ENCODE data around the gene ABCC6.
"Not testable (repeated sequence)": the region's sequence is repeated elsewhere in the genome, so short reads cannot be mapped to it uniquely, and the experiment has no call there.

ABCC6 gene

DNA sequence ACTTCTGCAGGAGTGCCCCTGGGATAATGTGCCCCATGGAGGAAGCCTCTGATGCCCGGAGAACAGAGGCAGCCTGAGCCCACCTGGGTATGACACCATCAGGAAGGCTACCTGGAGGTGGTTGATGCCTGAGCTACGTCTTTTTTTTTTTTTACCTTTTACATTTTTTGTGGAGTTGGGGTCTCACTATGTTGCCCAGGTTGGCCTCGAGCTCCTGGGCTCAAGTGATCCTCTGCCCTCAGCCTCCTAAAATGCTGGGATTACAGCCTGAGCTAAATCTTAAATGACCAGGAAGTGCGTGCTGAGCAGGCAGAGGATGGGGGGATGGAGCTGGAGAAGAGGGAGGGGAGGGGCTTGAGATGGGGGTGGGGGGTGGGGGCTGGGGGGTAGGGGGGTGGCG lies 32.7 kb downstream of the ABCC6 start:
- no peak for DNase-seq (ENCODE audit: low read depth in 3 of 3)

- no peak for DNase-seq (ENCODE audit: low read depth in 3 of 3)
Measured at GRCh38 chr16:16189842-16190241, 33.5 kb downstream of the ABCC6 start.

DNA sequence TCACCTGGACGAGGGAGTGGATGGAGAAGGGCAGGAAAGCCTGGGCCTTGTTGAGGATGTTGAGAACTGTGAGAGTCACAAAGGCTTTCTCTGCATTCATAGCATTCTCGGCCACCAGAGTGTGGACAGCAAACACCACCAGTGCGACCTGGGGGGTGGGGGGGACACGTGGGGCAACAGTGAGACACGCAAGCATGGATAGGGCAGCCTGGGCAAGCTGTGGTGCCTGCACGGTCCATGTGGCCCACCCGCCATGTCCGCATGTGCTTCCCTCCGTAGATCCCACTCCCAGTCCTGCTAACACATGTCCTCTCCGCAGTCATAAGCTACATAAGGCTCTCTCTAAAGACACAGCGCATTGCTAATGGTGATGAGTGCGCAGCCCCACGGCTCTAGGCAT lies 34.5 kb downstream of the ABCC6 start:
- no peak for DNase-seq (ENCODE audit: low read depth in 3 of 3)

DNA sequence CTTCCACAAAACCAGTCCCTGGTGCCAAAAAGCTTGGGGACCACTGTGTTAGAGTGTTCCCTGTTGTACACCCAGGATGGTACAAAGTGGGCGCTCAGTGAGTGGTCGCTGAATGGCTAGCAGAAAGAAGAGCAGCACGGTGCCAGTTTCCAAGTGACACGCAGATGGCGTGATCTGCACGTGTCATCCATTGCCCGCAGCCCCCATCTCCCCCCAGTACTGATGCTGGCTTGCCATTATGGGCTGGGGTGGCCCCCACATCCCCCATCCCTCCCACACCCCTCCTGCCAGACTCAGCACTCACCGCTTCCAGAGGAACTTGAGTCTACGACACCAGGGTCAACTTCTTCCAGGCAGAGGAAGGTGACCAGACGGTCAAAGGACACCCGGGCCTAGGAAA lies 36.5 kb downstream of the ABCC6 start:
- no peak for DNase-seq (ENCODE audit: low read depth in 3 of 3)

GRCh38 chr16:16185095-16185494 lies 38.2 kb downstream of the ABCC6 start:
- no peak for DNase-seq (ENCODE audit: low read depth in 3 of 3)

GRCh38 chr16:16184594-16184993 lies 38.7 kb downstream of the ABCC6 start:
- DNase-seq (ENCODE audit: low read depth in 3 of 3) = no peak

- DNase-seq (ENCODE audit: low read depth in 3 of 3) = no peak
Measured at GRCh38 chr16:16183562-16183961, 39.7 kb downstream of the ABCC6 start.

DNA sequence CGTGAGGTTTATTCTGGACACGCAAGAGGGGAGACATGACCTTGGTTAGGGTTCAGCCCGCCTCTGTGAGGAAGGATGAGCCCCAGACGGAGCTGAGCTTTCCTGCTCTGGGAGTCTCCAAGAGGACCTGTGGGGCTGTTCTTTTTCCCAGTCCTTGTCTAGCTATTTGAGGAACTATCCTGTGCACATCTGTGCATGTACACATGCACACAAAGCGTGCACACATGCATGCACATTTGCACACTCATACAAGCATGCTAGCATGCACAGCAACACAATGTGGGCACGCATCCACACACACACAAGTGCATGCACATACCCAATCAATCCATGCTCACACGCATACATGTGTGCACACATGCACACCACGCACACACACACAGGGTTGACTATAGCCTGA lies 40.4 kb downstream of the ABCC6 start:
- no peak for DNase-seq (ENCODE audit: low read depth in 3 of 3)

DNA sequence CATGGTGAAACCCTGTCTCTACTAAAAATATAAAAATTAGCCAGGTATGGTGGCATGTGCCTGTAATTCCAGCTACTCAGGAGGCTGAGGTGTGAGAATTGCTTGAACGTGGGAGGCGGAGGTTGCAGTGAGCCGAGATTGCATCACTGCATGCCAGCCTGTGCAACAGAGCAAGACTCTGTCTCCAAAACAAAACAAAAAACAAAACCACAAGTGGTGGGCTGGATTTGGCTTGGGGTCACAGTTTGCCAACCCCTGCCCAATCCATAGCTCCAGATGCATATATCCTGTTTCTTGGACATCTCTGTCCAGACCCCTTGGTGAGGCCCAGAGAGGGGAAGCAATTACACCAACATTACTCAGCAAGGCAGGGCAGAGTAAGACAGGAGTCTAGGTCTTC lies 41.5 kb downstream of the ABCC6 start:
- not testable (repeated sequence) for DNase-seq (ENCODE audit: low read depth in 3 of 3)

GRCh38 chr16:16178455-16179162 lies 44.7 kb downstream of the ABCC6 start:
- no peak for DNase-seq (ENCODE audit: low read depth in 3 of 3)

- DNase-seq (ENCODE audit: low read depth in 3 of 3) = no peak
Measured at GRCh38 chr16:16176328-16176727, 47.0 kb downstream of the ABCC6 start.

DNA sequence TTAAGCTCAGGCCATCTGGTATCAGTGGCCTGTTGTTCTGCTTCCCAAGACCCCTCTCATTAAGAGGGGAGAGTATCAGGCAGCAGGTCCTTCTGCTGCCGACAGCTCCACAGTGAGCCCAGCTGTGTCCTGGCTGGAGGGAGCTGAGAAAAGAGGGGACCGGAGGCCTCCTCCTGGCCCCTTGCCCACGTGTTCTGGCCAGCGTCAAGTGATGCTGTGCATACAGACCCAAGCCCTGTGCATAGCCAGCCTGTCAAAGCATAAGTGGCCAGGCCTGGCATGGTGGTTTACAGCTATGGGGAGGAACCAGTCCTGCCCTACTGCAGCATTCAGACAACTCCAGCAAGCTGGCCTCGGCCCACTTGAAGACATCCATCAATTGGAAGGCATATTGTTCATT lies 48.0 kb downstream of the ABCC6 start:
- no peak for DNase-seq (ENCODE audit: low read depth in 3 of 3)

DNA sequence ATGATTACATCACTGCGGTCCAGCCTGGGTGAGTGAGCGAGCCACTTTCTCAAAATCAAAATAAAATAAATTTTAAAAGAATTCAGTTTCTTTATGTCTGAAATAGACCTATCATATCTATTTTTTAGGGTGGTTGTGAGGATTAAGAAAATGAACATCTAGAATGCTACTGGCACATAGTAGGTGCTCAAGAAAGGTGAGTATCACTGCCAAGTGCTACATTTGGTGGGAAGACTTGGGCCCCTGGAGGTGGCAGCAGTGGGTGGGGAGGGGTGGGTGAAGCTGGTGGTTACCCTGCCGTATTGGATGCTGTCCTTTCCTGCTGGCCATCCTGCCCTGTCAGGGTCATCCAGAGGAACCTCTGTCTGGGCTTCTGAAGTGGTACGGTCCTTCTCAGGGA lies 50.3 kb downstream of the ABCC6 start:
- DNase-seq (ENCODE audit: low read depth in 3 of 3) = no peak

DNA sequence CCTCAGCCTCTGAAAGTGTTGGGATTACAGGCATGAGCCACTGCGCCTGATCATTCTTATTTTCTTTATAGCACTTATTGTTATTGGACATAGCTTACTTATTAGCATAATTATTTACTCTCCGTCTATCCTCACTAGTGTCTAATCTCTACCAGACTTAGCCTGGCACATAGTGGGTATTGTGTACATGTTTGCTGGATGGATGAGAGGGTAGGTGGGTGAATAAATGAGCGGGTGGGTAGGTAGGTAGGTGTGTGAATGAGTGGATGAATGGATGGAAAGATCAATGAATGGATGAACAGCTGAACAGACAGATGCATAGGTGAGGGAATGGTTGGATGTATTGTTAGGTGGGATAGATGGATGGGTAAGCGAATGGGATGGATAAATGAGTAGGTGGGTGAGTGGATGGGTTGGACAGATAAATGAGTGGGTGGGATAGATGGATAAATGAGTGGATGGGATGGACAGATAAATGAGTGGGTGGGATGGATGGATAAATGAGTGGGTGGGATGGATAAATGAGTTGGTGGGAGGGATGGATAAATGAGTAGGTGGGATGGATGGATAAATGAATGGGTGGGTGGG lies 51.9 kb downstream of the ABCC6 start:
- DNase-seq (ENCODE audit: low read depth in 3 of 3) = no peak

- no peak for DNase-seq (ENCODE audit: low read depth in 3 of 3)
Measured at GRCh38 chr16:16169615-16170014, 53.7 kb downstream of the ABCC6 start.

- DNase-seq (ENCODE audit: low read depth in 3 of 3) = no peak
Measured at GRCh38 chr16:16168431-16168830, 54.9 kb downstream of the ABCC6 start.

- no peak for DNase-seq (ENCODE audit: low read depth in 3 of 3)
Measured at GRCh38 chr16:16167927-16168326, 55.4 kb downstream of the ABCC6 start.

DNA sequence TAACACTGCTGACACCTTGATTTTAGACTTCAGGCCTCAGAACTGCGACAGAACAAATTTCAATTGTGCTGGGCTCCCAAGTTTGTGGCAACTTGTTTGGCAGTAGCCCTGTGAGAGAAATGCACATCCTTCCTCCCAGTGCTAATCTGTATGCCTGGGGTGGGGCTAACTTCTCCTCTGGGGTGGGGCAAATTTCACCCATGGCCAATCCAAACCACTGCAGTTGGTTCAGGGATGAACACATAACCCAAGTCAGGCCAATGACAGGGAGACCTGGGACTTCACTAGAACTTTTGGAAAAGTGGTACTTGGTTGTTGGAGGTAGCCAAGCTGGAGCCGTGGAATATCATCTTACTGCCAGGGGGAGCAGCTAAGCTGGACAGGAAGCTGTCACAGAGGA lies 56.3 kb downstream of the ABCC6 start:
- no peak for DNase-seq (ENCODE audit: low read depth in 3 of 3)

DNA sequence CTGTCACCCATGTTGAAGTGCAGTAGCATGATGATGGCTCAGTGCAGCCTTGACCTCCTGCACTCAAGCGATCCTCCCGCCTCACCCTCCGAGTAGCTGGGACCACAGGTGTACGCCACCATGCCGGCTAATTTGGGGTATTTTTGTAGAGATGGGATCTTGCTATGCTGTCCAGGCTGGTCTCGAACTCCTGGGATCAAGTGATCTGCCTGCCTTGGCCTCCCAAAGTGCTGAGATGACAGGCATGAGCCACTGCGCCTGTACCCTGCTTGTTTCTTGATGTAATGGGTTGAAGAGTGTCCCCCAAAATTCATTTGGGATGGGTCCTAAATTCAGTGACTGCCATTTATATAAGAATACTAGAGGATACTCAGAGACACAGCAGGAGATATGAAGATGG lies 57.2 kb downstream of the ABCC6 start:
- DNase-seq (ENCODE audit: low read depth in 3 of 3) = no peak

DNA sequence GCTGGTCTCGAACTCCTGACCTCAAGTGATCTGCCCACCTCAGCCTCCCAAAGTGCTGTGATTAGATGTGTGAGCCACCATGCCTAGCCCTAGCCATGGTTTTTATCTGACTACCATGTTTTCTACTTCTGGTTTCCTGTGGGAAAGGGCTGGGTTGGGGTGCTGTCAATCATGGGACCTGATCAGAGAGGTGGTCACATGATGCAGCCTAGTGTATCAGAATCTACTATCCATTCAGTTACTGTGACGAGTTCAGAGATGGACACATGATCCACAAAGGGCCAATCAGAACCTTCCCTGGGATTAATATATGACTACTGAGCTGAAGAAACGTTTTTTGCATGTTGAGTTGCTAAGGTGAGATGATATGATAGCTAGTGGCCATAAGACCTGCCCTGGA lies 59.1 kb downstream of the ABCC6 start:
- DNase-seq (ENCODE audit: low read depth in 3 of 3) = no peak

- DNase-seq (ENCODE audit: low read depth in 3 of 3) = no peak
Measured at GRCh38 chr16:16163571-16163970, 59.7 kb downstream of the ABCC6 start.

DNA sequence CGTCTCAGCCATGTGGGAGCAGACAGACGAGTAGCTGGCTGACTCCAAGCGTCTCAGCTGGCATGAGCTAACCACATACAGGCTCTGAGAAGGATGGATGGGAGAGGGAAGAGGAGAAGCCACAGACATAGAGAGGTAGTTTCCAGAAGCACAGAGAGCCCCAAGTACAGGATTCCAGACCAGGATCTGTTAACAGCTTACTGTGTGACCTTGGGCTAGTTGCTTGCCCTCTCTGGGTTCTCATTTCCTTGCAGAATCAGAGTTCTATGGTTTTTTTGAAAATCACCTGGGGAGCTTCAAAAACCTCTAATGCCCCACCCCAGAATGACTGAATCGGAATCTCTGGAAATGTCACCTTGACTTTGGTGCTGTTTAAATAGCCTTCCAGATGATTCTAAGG lies 60.2 kb downstream of the ABCC6 start:
- no peak for DNase-seq (ENCODE audit: low read depth in 3 of 3)

DNA sequence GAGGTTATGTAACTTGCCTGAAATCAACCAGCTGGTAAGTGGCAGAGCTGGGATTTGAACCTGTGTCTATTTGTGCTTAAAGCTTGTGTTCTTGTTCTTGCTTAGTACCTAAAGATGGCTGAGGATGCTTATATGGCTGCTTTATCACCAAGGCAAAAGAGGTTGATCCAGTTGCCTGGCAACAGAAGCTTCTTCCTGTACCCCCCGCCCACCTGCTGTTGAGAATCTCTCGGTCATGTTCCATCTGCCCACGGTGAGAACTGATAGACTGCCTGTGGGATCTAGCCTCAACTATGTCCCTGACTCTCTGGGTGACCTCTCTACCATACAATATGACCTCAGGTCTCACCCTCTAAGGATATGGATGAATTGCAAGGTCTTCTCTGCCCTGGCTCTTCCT lies 60.7 kb downstream of the ABCC6 start:
- no peak for DNase-seq (ENCODE audit: low read depth in 3 of 3)

DNA sequence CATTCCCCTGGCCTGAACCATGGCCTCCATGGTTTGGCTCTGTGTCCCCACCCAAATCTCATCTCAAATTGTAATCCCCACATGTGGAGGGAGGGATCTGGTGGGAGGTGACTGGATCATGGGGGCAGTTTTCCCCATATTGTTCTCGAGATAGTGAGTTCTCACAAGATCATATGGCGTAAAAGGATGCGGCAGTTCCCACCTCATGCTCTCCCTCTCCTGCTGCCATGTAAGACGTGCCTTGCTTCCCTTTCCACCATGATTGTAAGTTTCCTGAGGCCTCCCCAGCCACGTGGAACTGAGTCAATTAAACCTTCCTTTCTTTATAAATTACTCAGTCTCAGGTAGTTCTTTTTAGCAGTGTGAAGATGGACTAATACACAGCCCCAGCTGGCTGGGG lies 61.5 kb downstream of the ABCC6 start:
- not testable (repeated sequence) for DNase-seq (ENCODE audit: low read depth in 3 of 3)

Measured in stimulated activated CD4-positive, alpha-beta T cell treated with anti-CD3 and anti-CD28 coated beads, TNF-alpha, amount 100 ng/mL, for 48 hours (primary cell).